ACHN (cell line): Measurements from ENCODE around the gene TINCR.

Source experiments
- DNase-seq: peaks from one replicate; pipeline ENCODE4 v3.0.0-alpha.2; 2015
- in situ Hi-C: cut with HindIII; loops from 2 replicates; pipeline ENCODE4 v1.10.0; 2017; ENCODE audit warnings: low sequenced_read_pairs, low pct_ligation_motif_present, low pct_unique_long_range_greater_than_20kb

TINCR gene

DNA sequence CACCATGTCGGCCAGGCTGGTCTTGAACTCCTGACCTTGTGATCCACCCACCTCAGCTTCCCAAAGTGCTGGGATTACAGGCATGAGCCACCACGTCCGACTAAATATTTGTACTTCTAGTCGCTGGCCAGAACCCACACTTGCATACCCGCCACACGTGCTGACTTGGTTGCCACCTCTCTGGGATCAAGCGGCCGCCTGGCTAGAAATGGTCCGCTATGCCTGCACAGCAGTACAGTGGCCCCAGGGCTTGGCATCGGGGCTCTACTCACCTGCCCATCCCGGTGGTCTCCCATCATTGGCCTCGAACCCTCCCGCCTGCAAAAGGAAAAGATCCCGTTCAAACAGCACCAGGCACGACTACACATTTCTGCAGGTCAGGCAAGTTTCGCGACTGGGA, 23.7 kb upstream of the TINCR start:
- DNase-seq, result no peak
- in situ Hi-C loops, result no loop called here

DNA sequence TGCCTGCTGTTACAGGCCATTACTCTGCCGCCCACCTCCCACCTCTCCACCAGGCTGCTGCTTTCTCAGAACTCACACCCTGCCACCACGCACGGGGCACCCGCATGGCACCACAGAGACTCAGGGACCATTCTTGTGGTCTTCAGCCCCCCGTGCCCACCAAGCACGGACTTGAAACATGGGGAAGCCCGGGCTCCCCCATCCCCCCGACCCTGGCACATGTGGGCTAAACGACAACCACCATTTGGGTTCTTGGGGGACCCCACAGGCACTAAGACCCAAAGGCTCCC, 23.1 kb upstream of the TINCR start:
- DNase-seq, result no peak
- in situ Hi-C loops, result no loop called here

DNA sequence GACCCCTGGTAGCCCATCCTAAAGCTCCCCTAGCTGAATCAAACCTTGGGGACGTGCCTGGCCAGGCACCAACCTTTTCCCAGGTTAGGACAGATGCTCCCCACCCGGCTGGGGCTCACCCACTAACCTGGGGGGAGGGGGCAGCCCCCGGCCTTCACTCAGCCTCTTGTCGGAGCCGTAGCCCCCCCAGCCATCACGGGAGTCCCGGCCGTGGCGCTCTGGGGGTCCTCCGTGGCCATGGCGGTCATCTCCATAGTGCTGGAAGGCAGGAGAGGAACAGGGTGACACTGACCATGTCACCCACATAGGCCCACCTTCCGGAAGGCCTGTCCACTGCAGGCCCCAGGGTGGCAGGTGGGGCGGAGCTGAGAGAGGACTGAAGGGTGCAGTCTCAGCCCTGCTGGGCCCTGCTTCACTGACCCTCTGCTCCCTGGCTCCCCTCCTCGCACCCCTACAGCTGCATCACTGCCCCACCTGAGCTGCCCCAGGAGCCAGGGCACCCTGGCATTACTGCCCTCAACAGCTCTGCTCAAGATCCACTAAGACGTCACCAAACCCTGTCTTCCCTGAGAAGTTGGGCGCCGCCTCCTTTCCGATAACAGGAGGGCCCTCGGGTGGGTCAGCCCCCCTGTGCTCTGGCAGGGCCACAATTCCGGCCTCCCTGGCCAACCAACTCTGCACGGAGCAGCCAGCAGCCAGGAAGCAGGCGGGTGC, 22.6 kb upstream of the TINCR start:
- in situ Hi-C loops, result no loop called here
- no peak for DNase-seq

DNA sequence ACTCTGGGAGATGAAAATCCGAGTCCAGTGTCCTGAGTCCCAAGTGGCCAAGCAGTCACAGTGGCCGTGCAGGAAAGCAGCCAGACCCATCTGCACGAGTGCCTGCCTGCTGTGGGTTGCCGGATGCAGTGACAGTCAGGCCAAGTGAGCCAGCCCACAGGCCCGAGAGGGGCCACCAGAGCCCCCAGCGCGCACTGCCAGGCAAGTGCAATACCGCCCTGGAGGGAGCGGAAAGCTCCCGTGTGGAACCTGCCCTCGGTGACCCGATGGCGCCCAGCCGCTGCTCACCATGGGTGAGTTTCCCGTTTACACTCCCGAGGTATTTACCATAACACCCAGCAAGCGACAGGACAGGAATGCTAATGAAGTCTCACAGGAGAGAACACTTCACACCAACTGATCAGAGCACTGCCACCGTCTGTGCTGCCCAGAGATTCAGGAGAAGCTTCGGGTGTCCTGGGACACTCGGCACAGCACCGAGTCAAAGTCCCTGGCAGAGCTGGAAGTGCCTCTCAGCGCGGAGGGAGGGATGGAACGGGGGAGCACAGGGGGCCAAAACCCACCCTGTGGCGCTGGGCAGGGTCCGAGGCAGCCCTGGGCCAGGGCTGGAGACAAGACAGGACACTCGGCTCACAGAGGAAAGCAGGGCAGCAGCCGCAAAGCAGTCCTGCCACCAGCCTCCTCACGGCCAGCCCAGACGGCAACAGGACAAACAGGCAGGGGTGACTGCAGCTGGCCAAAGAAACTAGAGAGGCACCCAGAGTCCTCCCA, 21.3 kb upstream of the TINCR start:
- in situ Hi-C loops, result no loop called here
- no peak for DNase-seq

DNA sequence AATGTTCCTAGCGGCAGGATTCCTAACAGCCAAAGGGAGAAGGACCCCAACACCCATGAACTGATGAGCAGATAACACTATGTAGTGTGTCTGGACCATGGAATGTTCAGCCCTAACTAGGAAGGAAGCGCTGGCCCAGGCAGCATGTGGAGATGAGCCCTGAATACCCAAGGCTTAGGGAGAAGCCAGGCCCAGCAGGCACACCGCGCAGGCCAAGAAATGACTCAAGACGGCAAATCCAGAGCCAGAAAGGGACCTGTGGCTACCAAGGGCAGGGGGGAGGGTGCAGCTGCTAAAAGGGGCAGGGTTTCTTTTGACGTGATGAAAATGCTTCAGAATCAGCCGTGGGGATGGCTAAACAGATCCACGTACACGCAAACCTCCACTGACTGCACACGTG, 20.7 kb upstream of the TINCR start:
- no peak for DNase-seq
- in situ Hi-C loops, result no loop called here

DNA sequence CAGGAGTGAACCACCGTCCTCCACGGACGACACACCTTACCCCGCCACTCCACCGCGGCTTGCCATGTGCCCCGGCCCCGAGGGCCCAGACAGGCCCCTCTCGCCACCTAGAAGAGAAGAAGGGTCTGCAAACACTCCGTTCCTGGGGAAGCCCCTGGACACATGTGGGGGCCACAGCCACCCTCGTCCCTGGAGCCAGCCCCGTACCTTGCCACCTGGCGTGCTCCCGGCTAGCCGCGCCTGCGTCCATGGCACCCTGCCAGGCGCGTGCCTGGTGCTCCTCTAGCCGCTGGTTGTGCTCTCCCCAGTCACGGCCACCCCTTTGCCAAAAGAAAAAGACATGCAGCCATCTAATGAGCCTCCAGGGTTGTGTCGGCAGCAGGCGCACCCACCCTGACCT, 19.9 kb upstream of the TINCR start:
- in situ Hi-C loops, result no loop called here
- no peak for DNase-seq

DNA sequence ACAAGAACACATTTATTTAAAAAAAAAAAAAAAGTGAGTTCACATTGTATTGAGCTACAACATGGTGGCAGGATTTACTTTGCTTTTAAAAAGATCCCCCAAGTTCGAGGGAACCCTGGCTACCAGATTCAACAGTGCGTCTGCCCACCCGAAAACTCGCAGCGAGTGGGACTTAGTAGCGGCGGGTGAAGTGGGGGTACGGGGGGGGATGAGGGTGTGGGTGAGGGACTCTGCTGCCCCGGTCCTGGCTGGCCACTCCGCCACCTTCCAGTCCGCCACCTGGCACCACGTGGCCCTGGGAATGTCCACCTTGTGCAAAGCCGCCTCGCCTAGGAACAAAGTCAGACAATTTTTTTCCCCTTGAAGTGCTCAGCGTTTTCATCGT, 19.3 kb upstream of the TINCR start:
- no peak for DNase-seq
- in situ Hi-C loops, result no loop called here

DNA sequence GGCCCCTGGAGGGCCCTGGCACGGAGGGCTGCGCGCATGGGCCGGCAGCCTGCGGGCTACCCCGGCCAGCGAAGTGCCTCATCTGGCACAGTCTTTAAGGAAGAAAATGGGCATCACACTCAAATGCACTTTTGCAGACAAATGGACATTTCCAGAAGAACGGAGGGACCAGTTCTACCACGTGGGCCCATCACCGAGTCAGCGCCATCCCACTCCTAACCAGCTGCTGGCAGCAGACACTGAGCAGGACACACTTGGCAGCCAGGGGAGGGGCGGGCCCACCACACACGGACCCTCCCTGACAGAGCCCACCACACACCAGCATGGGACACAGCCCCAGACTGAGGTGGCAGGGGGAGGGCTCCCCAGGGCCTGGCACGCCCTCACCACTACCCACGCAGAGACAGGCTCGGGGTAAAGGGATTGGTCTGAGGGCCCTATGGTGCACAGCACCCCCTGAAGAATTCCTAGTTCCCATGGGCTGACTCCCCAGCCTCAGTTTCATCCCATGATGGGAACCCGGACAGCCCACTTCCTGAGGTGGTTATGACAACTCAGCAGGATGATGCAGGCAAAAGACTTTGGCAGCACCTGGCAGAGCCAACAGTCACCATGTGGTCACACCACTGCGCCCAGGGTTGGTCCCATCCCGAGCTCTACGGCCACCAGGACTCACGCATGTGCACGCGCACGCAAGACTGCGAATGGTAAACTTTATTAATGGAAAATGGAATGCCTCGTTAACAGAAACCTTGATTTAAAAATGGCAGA, 18.7 kb upstream of the TINCR start:
- in situ Hi-C loops, result no loop called here
- DNase-seq, result no peak

DNA sequence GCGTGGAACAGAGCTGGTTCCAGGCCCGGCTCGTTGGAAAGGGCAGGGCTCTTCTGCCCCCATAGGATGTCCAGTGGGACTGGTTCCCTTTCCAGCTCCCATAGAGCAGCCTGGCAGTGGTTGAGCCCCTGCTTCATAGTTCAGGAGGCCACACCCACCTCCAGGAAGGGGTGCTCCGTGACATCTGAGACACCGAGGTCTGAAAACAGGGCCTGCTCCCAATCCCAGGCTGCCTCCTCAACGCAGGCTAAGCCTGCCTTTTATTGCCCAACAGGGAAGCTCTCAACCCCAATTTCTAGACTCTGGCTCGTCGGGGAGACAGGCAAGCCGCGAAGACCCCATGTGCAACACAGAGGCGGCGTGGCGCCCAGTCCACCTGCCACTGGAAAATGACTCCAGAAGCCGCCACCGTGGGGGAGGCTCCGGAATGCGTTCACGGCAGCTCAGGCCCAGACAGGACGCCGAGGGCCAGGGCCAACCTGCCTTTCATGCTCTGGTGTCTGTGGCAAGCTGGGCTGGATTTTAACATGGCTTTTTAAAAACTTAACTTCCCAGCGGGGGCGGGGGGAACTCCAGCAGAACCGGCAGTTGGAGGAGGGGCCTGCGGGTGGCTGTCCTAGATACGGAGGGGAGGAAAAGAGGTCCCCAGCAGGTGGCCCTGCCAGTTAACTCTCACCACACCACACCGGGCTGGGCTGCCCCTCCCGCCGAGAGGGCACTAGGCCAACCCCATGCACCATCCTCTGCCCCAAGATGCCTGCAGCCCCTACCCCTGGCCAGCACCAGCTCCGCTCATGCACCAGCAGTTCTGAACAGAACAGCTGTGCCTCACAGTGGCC, 17.9 kb upstream of the TINCR start:
- in situ Hi-C loops, result no loop called here
- no peak for DNase-seq

DNA sequence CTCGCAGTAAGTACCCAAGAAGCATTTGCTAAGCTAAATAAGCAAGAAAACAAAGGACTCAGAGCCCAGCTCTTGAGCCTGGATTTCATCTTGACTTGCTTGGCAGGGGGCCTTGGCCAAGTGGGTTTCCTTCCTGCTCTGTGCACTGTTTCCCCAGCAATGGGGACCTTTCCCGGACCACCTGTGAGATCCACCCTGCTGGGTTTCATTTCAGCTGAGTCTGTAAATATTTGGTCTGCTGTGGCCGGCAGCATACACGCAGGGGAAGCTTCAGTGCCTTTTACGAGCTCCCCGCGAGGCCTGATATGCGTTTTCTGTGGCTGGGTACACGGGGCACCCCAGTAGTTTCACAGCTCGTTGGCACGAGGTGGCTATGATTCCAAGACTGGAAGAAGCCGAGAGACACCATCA, 12.4 kb upstream of the TINCR start:
- DNase-seq, result peak; percentile 22
- in situ Hi-C loops, result no loop called here

DNA sequence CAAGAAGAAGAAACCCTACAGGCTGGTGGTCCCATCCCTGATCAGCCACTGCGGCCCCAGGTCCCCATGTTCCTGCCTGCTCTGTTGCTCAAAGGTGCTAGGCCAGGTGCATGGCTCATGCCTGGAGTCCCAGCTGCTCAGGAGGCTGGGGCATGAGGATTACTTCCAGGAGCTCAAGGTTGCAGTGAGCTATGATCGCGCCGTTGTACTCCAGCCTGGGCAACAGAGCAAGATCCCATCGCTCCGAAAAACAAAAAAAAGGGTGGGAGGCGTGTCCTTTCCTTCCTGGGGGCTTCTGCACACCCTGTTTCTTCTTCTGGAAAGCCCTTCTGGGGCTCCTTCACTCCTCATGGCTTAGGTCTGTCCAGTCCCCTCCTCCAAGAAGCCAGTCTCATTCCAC, 11.9 kb upstream of the TINCR start:
- in situ Hi-C loops, result no loop called here
- DNase-seq, result no peak

DNA sequence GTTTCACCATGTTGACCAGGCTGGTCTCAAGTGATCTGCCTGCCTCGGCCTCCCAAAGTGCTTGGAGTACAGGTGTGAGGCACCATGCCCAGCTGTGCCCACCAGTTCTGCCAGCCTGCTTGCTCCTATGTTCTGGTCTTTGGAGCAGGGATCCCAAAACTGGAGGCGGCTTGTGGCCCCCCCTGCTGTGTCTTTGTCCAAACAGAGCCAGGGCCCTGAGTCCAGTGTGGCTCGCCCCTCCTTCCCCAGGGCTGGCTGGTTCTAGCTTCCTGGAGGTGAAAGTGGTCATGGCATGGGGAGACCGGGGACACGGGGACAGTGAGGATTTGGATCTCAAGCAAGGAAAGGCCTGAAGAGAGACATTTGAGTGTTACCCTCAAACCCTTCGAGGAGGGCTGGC, 11.5 kb upstream of the TINCR start:
- in situ Hi-C loops, result no loop called here
- DNase-seq, result no peak

DNA sequence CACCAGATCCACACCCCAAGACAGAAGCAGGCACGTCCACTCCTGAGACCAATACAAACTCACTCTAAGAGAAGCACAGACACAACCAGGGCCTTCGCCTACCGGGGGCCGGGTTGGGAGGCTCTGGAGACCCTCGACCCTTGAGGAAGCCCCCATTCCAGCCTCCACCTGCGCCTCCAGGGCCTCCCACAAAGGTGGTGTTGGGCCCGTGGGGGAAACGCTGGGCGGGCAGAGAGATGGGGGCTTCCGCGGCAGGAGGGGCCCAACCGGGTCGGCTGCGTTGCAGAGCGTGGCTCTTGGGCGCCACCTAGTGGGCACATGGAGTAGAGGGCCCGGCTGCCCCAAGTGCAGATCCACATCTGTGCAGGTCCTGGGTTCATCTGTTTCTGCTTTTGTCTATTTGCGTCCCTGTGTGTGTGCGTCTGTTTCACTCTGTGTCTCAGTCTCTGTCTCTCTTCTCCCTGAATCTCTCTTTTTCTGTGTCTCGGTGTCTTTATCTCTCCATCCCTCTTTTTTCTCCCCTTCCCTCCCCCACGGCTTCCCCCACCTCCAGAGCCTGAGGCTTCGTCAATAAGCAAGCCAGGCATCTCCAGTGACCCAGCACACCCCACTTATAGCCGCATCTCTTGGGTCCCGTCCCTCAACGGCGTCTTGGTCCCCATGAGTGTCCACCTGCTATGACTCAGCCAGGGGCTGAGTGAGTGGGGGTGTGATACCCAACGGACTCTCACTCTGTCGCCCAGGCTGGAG, 10.5 kb upstream of the TINCR start:
- peak; percentile 36 for DNase-seq
- in situ Hi-C loops, result no loop called here

DNA sequence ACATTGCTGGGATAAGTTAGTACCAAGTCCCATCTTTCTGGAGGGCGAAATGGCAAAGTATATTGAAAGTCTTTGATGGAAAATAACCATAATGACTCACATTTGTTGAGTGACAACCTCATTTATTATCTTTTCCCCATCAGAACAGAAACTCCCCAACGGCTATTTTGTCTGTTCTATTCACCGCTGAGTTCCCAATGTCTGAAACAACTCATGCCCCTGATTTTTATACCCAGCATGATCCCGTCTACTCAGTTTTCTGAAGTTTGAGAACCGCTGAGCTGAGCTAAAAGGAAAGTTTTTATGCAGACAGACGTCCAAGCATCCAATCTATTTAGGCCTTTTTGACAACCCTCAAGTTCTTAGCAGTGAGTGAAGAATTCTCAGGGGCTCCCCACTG, 7.8 kb upstream of the TINCR start:
- in situ Hi-C loops, result no loop called here
- DNase-seq, result no peak

DNA sequence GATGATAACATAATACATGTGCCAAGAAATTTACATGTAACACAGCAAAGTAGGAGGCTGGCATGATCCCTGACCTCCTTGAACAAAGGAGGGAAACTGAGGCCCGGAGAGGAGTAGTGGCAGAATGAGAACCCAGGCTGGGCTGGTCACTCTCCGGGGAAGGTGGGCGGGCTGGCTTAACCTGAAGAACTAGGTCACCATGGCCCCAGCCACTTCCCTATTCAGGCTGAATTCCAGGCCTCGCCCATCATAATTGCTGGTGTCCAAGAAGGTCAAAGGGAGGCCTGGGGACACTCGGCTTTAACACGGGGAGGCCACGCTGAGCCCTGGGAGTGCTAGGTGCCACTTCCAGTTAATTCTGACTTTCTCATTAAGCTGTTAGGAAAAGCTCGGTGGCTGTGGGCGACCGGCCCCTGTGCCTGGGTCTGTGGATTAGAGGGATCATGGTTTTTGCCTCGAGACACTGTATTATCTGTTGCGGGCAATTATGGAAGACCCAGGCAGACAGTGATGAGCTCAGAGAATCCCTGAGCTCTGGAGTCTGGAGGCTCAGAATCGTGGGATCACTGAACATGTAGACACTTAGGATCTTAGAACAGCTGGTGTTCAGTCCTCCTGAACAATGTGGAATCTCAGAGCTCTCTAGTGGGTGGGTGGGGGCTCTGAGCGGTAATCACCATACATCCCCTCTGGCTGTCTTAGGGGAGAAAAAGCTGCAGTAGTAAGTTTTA, 5.0 kb upstream of the TINCR start:
- in situ Hi-C loops, result no loop called here
- DNase-seq, result no peak

DNA sequence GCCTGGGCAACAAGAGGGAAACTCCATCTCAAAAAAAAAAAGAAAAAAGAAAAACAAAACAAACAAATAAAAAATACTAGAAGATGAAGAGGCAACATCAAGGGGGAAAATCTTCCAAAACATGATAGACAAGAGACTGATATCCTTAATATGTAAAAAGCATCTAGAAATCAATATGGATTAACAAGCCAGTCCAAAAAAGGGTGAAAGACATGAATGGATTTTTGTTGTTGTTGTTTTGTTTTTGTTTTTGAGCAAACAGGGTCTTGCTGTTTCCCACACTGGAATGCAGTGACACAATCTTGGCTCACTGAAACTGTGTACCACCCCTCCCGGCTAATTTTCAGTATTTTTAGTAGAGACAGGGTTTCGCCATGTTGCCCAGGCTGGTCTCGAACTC, 4.0 kb upstream of the TINCR start:
- DNase-seq, result no peak
- in situ Hi-C loops, result no loop called here

DNA sequence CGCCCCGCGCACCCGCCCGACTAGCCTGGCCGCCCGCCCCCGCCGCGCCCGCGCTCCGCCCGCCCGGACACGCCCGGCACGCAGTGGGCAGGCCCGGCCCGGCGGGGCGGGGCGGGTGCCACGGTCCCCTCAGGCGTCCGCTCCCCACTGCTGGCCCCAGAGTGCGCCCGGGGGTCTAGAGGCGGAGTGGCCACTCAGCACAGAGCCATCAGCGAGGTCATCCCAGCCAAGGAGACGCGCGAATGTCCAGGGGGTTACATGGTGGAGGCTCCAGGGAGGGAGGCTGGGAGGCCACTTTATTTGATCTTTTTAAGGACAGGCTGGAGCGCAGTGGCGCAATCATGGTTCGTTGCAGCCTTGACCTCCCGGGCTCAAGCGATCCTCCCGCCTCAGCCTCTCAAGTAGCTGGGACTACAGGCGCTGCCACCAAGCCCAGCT, 236 bp upstream of the TINCR start:
- in situ Hi-C loops, result no loop called here
- no peak for DNase-seq

DNA sequence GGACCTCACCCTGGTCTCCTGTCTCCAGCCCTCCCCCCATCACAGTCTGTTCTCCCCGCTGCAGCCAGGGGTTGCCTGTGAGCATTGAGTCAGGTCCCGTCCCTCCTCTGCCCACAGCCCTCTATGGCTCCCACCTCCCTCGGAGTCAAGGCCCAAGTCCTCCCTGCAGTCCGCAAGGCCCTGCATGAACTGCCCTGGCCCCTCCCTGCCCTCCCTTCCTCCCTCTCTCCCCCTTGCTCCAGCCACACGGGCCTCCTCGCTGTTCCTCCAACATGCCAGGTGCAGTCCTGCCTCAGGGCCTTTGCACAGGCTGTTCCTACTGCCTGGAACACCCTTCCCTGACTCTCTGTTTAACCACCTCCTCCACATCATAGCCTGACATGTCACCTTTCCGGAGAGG, 2.8 kb downstream of the TINCR start:
- in situ Hi-C loops, result no loop called here
- DNase-seq, result no peak
